Trophoblast cell (in vitro differentiated cells and primary cell): Measurements from ENCODE around the gene FREM1.
"Not testable (repeated sequence)": the region's sequence is repeated elsewhere in the genome, so short reads cannot be mapped to it uniquely, and the experiment has no call there.

Experiments
- DNase-seq, 2 donors: peaks; one replicate each; pipeline ENCODE4 v3.0.0-alpha.2; 2016
- H2AFZ ChIP-seq: 2 replicates; pipeline ENCODE4 v1.6.1; 2013; ENCODE audit warnings: low read length, moderate library complexity, mild to moderate bottlenecking; ENCODE audit not compliant: insufficient read depth, poor library complexity
- H2AK5ac ChIP-seq: 2 replicates; pipeline ENCODE4 v1.6.1; 2013; ENCODE audit warnings: mild to moderate bottlenecking, low read length
- H2BK120ac ChIP-seq: 2 replicates; pipeline ENCODE4 v1.6.1; 2013; ENCODE audit warnings: low read length, mild to moderate bottlenecking, moderate library complexity; ENCODE audit not compliant: insufficient read depth, poor library complexity
- H2BK12ac ChIP-seq: 2 replicates; pipeline ENCODE4 v1.6.1; 2013; ENCODE audit warnings: mild to moderate bottlenecking, low read length, moderate library complexity
- H2BK5ac ChIP-seq: 2 replicates; pipeline ENCODE4 v1.6.1; 2013; ENCODE audit warnings: low read length, low read depth, moderate library complexity, mild to moderate bottlenecking; ENCODE audit not compliant: poor library complexity
- H3K14ac ChIP-seq: 2 replicates; pipeline ENCODE4 v1.6.1; 2013; ENCODE audit warnings: mild to moderate bottlenecking, low read length
- H3K18ac ChIP-seq: 2 replicates; pipeline ENCODE4 v1.6.1; 2013; ENCODE audit warnings: mild to moderate bottlenecking, low read length
- H3K23ac ChIP-seq: 2 replicates; pipeline ENCODE4 v1.6.1; 2013; ENCODE audit warnings: low read length
- H3K27ac ChIP-seq: 2 replicates; pipeline ENCODE4 v1.5.1; 2013; ENCODE audit warnings: low read depth, mild to moderate bottlenecking, inconsistent platforms, low read length, moderate library complexity
- H3K27me3 ChIP-seq: 2 replicates; pipeline ENCODE4 v1.6.1; 2013; ENCODE audit warnings: inconsistent platforms, mild to moderate bottlenecking, low read length, moderate library complexity; ENCODE audit not compliant: insufficient read depth
- H3K36me3 ChIP-seq, 2 experiments: 1 replicate in 1 of 2; 2 replicates in 1 of 2; pipeline ENCODE4 v1.6.1; 2013; ENCODE audit warnings: low read length in 2 of 2, mild to moderate bottlenecking in 2 of 2, moderate library complexity in 1 of 2; ENCODE audit not compliant: insufficient read depth in 2 of 2, control insufficient read depth in 1 of 2
- H3K4ac ChIP-seq: 2 replicates; pipeline ENCODE4 v1.6.1; 2013; ENCODE audit warnings: low read depth, mild to moderate bottlenecking, low read length, moderate library complexity
- H3K4me1 ChIP-seq, 2 experiments: 1 replicate in 1 of 2; 2 replicates in 1 of 2; pipeline ENCODE4 v1.6.1; 2013; ENCODE audit warnings: low read length in 2 of 2, mild to moderate bottlenecking in 2 of 2, moderate library complexity in 1 of 2; ENCODE audit not compliant: insufficient read depth in 2 of 2, control insufficient read depth in 1 of 2
- H3K4me2 ChIP-seq: 2 replicates; pipeline ENCODE4 v1.6.1; 2013; ENCODE audit warnings: inconsistent platforms, mild to moderate bottlenecking, low read length, moderate library complexity
- H3K4me3 ChIP-seq: 2 replicates; pipeline ENCODE4 v1.5.1; 2013; ENCODE audit warnings: mild to moderate bottlenecking, low read depth, low read length, inconsistent platforms
- H3K79me1 ChIP-seq: one replicate; pipeline ENCODE4 v1.6.1; 2013; ENCODE audit warnings: low read length
- H3K79me2 ChIP-seq: 2 replicates; pipeline ENCODE4 v1.6.1; 2013; ENCODE audit warnings: low read length, mild to moderate bottlenecking; ENCODE audit not compliant: control insufficient read depth, insufficient read depth, poor library complexity
- H3K9ac ChIP-seq: 2 replicates; pipeline ENCODE4 v1.6.1; 2013; ENCODE audit warnings: mild to moderate bottlenecking, low read length
- H3K9me3 ChIP-seq: 2 replicates; pipeline ENCODE4 v1.6.1; 2013; ENCODE audit warnings: low read depth, mild to moderate bottlenecking, control low read depth, inconsistent platforms, low read length; ENCODE audit not compliant: insufficient read depth
- H4K12ac ChIP-seq: 2 replicates; pipeline ENCODE4 v1.6.1; 2013; ENCODE audit warnings: low read depth, mild to moderate bottlenecking, low read length, moderate library complexity
- H4K8ac ChIP-seq: 2 replicates; pipeline ENCODE4 v1.6.1; 2013; ENCODE audit warnings: low read depth, mild to moderate bottlenecking, low read length, moderate library complexity
- H4K91ac ChIP-seq: one replicate; pipeline ENCODE4 v1.6.1; 2013; ENCODE audit warnings: low read depth, mild to moderate bottlenecking, low read length, moderate library complexity
- WGBS: extraction: QIAGEN DNeasy Blood & Tissue Kit; methylation state at CpG from one replicate; pipeline ENCODE4 v1.1.7; 2013; ENCODE audit warnings: missing lambda C conversion rate; ENCODE audit not compliant: insufficient read length, insufficient coverage; ENCODE audit errors: extremely low coverage; 5-methylcytosine and 5-hydroxymethylcytosine counted together

The FREM1 gene

DNA sequence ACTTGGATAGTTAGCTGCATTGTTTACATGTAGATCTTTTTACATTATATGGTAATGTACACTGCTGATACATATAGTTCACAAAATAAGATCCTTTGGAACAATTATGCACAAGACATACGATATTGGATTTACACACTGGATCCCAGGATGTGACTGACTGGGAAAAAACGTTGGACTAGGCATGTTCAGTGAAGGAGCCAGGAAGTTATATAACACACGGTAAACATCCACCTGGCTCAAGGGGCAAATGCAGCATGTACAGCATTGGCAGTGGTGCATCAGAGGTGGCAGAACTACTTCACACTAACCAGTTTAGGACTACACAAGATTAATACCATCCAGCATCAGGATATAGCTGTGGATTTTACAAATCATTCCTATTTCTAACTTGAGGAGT lies 10.6 kb upstream of the FREM1 start:
- H2BK12ac ChIP-seq, H3K27me3 ChIP-seq, H3K4me1 ChIP-seq, H2AFZ ChIP-seq, H3K14ac ChIP-seq, H3K79me1 ChIP-seq, H3K4me2 ChIP-seq, H4K91ac ChIP-seq, H3K18ac ChIP-seq, H4K12ac ChIP-seq, H2BK120ac ChIP-seq, H3K79me2 ChIP-seq, H3K4ac ChIP-seq, H2AK5ac ChIP-seq, H4K8ac ChIP-seq, H2BK5ac ChIP-seq, H3K9ac ChIP-seq, H3K9me3 ChIP-seq, H3K4me3 ChIP-seq, DNase-seq, H3K36me3 ChIP-seq, H3K23ac ChIP-seq, H3K27ac ChIP-seq: not testable (repeated sequence)
- WGBS: no CpG with 5 or more reads among the region's 3 CpGs

- H3K27me3 ChIP-seq: no peaks in the 10 kb centered on the region
- H2BK120ac ChIP-seq: no peak overlapping the region
- no peak overlapping the region for H3K4me2 ChIP-seq
- no peak overlapping the region for H3K14ac ChIP-seq
- H3K79me2 ChIP-seq: peaks cover 6% of the 10 kb centered on the region
- no peak overlapping the region for H2BK5ac ChIP-seq
- no peaks in the 10 kb centered on the region for H3K36me3 ChIP-seq
- no CpG with 5 or more reads among the region's 1 CpG for WGBS
- no peak overlapping the region for H3K4ac ChIP-seq
- peaks cover 13% of the 10 kb centered on the region for H3K79me1 ChIP-seq
- H4K8ac ChIP-seq: no peak overlapping the region
- H2AK5ac ChIP-seq: no peak overlapping the region
- DNase-seq: no peak
- H4K91ac ChIP-seq: no peak overlapping the region
- H3K23ac ChIP-seq: no peak overlapping the region
- H3K4me1 ChIP-seq: peaks cover 3 to 7% of the 10 kb centered on the region in 2 experiments
- H2BK12ac ChIP-seq: no peak overlapping the region
- H3K18ac ChIP-seq: no peak overlapping the region
- H3K9me3 ChIP-seq: peaks cover 2% of the 10 kb centered on the region
- H4K12ac ChIP-seq: no peak overlapping the region
- H3K4me3 ChIP-seq: no peak overlapping the region
- no peak overlapping the region for H3K27ac ChIP-seq
- no peak overlapping the region for H2AFZ ChIP-seq
- no peak overlapping the region for H3K9ac ChIP-seq
Measured at GRCh38 chr9:14913366-14913765, 3.1 kb upstream of the FREM1 start.

DNA sequence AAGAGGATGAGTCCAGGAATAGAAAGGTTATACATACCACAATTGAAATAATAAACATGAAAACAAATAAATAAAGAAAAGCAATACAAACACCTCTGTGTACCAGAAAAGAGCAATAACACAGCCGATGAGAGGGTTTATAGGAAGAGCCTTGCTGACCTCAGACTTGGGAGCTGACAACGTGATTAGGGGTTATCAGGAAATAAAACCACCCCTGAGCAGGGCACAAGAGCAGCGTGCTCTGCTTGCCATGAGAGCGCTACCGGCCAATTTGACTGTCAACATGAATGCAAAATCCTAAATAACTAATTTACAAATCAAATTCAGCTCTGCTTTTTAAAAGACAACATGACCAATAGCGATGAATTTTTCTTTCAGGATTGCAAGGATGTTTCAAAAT lies 2.6 kb upstream of the FREM1 start:
- H3K4me3 ChIP-seq: no peak overlapping the region
- no peak overlapping the region for H3K4me2 ChIP-seq
- no peak overlapping the region for H2BK120ac ChIP-seq
- no peaks in the 10 kb centered on the region for H3K36me3 ChIP-seq
- no peak overlapping the region for H3K27ac ChIP-seq
- DNase-seq: no peak
- no peak overlapping the region for H4K12ac ChIP-seq
- no peaks in the 10 kb centered on the region for H3K27me3 ChIP-seq
- H3K79me1 ChIP-seq: peaks cover 17% of the 10 kb centered on the region
- no peak overlapping the region for H3K23ac ChIP-seq
- H3K4ac ChIP-seq: no peak overlapping the region
- no peak overlapping the region for H3K18ac ChIP-seq
- peaks cover 2% of the 10 kb centered on the region for H3K9me3 ChIP-seq
- no CpG with 5 or more reads among the region's 6 CpGs for WGBS
- H4K91ac ChIP-seq: no peak overlapping the region
- H2BK12ac ChIP-seq: no peak overlapping the region
- no peak overlapping the region for H2AK5ac ChIP-seq
- no peak overlapping the region for H2AFZ ChIP-seq
- H4K8ac ChIP-seq: no peak overlapping the region
- H2BK5ac ChIP-seq: peak overlapping the region; percentile 26
- peaks cover 6 to 11% of the 10 kb centered on the region in 2 experiments for H3K4me1 ChIP-seq
- peaks cover 9% of the 10 kb centered on the region for H3K79me2 ChIP-seq
- H3K9ac ChIP-seq: no peak overlapping the region
- no peak overlapping the region for H3K14ac ChIP-seq

GRCh38 chr9:14911046-14911445 lies 818 bp upstream of the FREM1 start:
- no peak overlapping the region for H4K8ac ChIP-seq
- H4K91ac ChIP-seq: no peak overlapping the region
- H3K27me3 ChIP-seq: no peaks in the 10 kb centered on the region
- H2BK120ac ChIP-seq: no peak overlapping the region
- no peak overlapping the region for H2BK5ac ChIP-seq
- peak overlapping the region; percentile 94 for H3K27ac ChIP-seq
- H4K12ac ChIP-seq: no peak overlapping the region
- H3K4ac ChIP-seq: no peak overlapping the region
- H3K4me1 ChIP-seq: peaks cover 8 to 16% of the 10 kb centered on the region in 2 experiments
- no peak overlapping the region for H3K9ac ChIP-seq
- no peak overlapping the region for H3K4me2 ChIP-seq
- H3K14ac ChIP-seq: no peak overlapping the region
- H3K23ac ChIP-seq: no peak overlapping the region
- H3K9me3 ChIP-seq: peaks cover 2% of the 10 kb centered on the region
- H3K4me3 ChIP-seq: no peak overlapping the region
- no CpG with 5 or more reads among the region's 2 CpGs for WGBS
- H3K18ac ChIP-seq: no peak overlapping the region
- H2AFZ ChIP-seq: no peak overlapping the region
- H3K36me3 ChIP-seq: no peaks in the 10 kb centered on the region
- DNase-seq: no peak
- H2BK12ac ChIP-seq: no peak overlapping the region
- peaks cover 11% of the 10 kb centered on the region for H3K79me2 ChIP-seq
- no peak overlapping the region for H2AK5ac ChIP-seq
- H3K79me1 ChIP-seq: peaks cover 20% of the 10 kb centered on the region
